GM18951 (cell line): Measurements from ENCODE around the gene APC2.
A peak's percentile ranks its signal among the peaks of the same experiment; 100 is the strongest.
"Not testable (repeated sequence)": the region's sequence is repeated elsewhere in the genome, so short reads cannot be mapped to it uniquely, and the experiment has no call there.

Source experiments
- POLR2A ChIP-seq: IDR thresholded peaks from 4 replicates; pipeline ENCODE4 v1.6.1; 2011; ENCODE audit warnings: mild to moderate bottlenecking; ENCODE audit not compliant: insufficient read length, insufficient read depth; ENCODE audit errors: extremely low read depth
- in situ Hi-C: fragments of 300-500 bp; cut with MboI; formaldehyde crosslinking; loops from one replicate; pipeline ENCODE4 v1.12.0; 2022; ENCODE audit warnings: low sequenced_read_pairs, mixed read lengths, inconsistent platforms; ENCODE audit not compliant: unreplicated experiment

APC2 gene

GRCh38 chr19:1474765-1475351, 24.9 kb downstream of the APC2 start:
- in situ Hi-C loops, result no loop called here
- TF ChIP-seq POLR2A, result no peak

- in situ Hi-C loops, result no loop called here
- no peak for TF ChIP-seq POLR2A
Measured at GRCh38 chr19:1475751-1476437, 26.0 kb downstream of the APC2 start.

- in situ Hi-C loops, result not testable (repeated sequence)
Measured at GRCh38 chr19:1477056-1477455, 27.1 kb downstream of the APC2 start.

- in situ Hi-C loops, result no loop called here
- peak; percentile 88 for TF ChIP-seq POLR2A
Measured at GRCh38 chr19:1478934-1479707, 29.2 kb downstream of the APC2 start, which contains the start of gene C19orf25. TSS of gene C19orf25 (minus strand) at chr19:1479215. CDS start at chr19:1478903, 312 bp downstream.

- TF ChIP-seq POLR2A, result no peak
- in situ Hi-C loops, result no loop called here
Measured at GRCh38 chr19:1481224-1481892, 31.4 kb downstream of the APC2 start.

- no peak for TF ChIP-seq POLR2A
- in situ Hi-C loops, result no loop called here
Measured at GRCh38 chr19:1481893-1482360, 32.0 kb downstream of the APC2 start.

GRCh38 chr19:1482361-1483130, 32.6 kb downstream of the APC2 start:
- in situ Hi-C loops, result no loop called here
- TF ChIP-seq POLR2A, result no peak

GRCh38 chr19:1483131-1483978, 33.4 kb downstream of the APC2 start:
- in situ Hi-C loops, result no loop called here
- TF ChIP-seq POLR2A, result no peak

- in situ Hi-C loops, result no loop called here
- TF ChIP-seq POLR2A, result no peak
Measured at GRCh38 chr19:1483979-1484428, 34.1 kb downstream of the APC2 start.

- no peak for TF ChIP-seq POLR2A
- in situ Hi-C loops, result no loop called here
Measured at GRCh38 chr19:1486720-1487575, 37.0 kb downstream of the APC2 start.

GRCh38 chr19:1487576-1488281, 37.8 kb downstream of the APC2 start:
- in situ Hi-C loops, result no loop called here

More at GRCh38 chr19:1487576-1488281, 37.8 kb downstream of the APC2 start:
- TF ChIP-seq POLR2A, result no peak
